Stimulated activated CD4-positive, alpha-beta T cell treated with anti-CD3 and anti-CD28 coated beads, Interleukin-2, amount 100 ng/mL, for 4 hours (primary cell): ENCODE measurements around the gene SDF2L1.

Source experiments
- DNase-seq: peaks from one replicate; pipeline ENCODE4 v3.0.0-alpha.2; 2020; ENCODE audit warnings: low read depth

Gene SDF2L1

DNA sequence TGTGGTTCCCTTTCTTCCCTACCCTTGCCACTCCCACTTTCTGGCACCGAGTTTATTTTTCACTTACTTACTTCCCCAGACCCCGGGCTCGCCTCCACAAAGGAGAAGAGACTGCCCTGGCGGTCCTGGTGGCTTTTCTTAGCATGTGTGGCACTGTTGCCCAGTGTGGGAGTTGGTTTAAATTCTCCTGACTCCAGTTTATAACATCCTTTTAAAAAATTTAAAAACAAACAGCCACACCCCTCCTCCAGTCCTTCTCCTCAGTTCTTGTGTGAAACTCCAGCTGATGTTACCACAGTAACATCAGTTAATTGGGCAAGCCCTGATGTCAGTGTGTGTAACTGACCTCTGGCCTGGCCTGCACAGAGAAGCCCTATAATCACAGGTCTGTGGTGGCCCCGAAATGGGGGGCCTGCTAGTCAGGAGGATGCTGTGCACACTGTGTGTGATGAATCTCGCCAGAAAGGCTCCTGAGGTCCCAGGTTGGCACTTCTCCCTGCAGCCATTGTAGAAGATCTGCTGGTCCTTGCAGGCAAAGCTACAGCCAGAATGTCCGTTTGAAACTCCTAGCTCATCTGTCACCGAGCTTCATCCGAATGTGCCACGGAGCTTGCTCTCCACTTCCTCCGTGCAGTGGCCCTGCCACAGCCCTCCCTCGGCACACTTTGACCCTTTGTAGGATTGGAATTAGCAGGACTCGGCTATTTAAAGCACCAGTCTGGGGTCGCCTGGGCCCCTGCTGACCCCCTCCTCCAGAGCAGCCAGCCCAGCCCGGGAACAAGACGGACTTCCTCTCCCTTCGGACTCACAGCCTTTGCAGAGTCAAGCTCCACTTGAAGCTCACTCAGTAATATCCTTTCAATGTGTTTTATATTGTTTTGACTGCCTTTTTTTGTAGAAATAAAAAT is 19.8 kb upstream of the SDF2L1 start:
- no peak for DNase-seq

- DNase-seq: no peak
Measured at GRCh38 chr22:21622919-21623647, 19.0 kb upstream of the SDF2L1 start.

GRCh38 chr22:21623648-21623970 is 18.5 kb upstream of the SDF2L1 start:
- no peak for DNase-seq

- no peak for DNase-seq
Measured at GRCh38 chr22:21624120-21624879, 17.8 kb upstream of the SDF2L1 start.

GRCh38 chr22:21624880-21625791 is 17.0 kb upstream of the SDF2L1 start:
- no peak for DNase-seq

GRCh38 chr22:21626073-21626734 is 15.9 kb upstream of the SDF2L1 start:
- DNase-seq: no peak

- no peak for DNase-seq
Measured at GRCh38 chr22:21626735-21627469, 15.2 kb upstream of the SDF2L1 start.

- DNase-seq: no peak
Measured at GRCh38 chr22:21628386-21629254, 13.5 kb upstream of the SDF2L1 start.

- DNase-seq: peak; percentile 93
Measured at GRCh38 chr22:21629255-21630149, 12.6 kb upstream of the SDF2L1 start, which contains the start of gene YDJC. YDJC (minus strand) TSS chr22:21630022; CDS start chr22:21630014, 8 bp downstream.

DNA sequence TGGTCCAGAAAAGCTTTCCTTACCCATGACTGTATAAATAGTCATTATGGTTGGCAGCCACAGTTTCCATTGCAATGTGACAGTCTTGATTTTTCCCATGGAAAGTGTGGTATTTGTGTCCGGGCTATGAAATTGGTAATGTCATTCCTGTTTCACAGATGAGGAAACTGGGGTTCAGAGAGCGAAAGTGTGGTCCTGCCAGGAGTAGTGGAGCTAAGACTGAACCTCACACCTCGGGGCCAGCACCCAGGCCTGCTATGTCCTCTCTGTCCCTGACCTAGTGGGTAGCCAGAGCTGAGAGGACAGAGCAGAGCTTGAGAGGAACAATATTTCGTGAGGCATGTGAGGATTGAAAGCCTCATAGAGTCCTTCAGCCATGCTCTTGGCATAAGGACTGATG is 11.1 kb upstream of the SDF2L1 start:
- DNase-seq: no peak

GRCh38 chr22:21632237-21632895 is 9.7 kb upstream of the SDF2L1 start, which contains the start of gene CCDC116:
CCDC116 (plus strand) TSS chr22:21632760; CDS start chr22:21633182, 422 bp downstream.
- DNase-seq: peak; percentile 37

DNA sequence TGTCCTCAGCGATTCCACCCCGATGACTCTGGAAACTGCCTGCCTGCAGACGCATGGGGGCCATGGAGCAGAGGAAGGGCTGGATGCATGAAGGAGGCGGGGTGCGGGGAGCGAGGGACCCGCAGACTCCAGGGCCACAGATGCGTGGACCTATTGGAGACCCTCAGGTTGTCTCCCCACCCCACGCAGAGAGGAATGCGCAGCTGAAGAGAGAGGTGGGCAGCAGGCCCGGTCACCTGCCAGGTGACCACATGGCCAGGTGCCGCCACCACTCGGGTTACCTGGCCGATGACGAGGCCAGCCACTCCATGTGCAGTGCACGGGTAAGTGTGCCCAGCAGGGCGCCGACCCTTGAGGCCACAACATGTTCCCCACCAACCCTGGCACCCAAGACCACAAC is 9.2 kb upstream of the SDF2L1 start:
- no peak for DNase-seq

DNA sequence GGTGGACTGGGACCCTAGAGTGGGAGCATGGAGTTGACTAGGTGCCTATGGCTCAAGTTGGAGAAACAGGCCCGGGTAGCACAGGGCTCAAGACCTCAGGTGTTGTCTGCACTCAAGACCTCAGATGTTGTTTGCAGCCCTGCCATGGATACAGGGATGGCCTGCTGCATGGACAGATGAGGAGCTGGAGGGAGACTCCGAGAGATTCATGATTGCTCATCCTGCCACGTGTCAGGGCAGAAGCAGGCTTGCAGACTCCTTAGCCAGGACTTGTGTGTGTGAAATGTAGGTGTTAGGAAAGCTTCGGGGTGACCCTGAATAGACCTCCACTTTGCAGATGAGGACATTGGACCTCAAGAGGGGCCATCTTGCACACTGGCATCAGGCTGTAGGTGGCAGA is 8.6 kb upstream of the SDF2L1 start:
- no peak for DNase-seq

DNA sequence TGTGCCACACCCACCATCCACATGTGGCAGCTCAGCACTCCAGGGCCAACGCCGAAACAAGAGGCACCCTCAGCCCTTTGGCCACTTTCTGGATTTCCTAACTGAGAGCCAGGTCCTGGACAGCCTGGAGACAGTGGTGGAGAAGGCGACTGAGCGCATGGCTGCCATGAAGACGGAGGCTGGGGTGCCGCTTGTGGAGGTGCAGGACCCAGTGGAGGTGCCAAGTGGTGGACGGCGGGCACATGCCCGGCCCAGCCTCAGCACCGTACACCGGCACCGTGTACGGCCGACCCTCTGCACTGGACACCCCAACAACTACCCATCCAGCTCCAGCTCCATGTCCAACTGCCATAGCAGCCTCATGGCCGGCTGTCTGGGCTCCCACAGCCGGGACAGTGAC is 8.0 kb upstream of the SDF2L1 start:
- DNase-seq: no peak

- no peak for DNase-seq
Measured at GRCh38 chr22:21634844-21635243, 7.3 kb upstream of the SDF2L1 start.

DNA sequence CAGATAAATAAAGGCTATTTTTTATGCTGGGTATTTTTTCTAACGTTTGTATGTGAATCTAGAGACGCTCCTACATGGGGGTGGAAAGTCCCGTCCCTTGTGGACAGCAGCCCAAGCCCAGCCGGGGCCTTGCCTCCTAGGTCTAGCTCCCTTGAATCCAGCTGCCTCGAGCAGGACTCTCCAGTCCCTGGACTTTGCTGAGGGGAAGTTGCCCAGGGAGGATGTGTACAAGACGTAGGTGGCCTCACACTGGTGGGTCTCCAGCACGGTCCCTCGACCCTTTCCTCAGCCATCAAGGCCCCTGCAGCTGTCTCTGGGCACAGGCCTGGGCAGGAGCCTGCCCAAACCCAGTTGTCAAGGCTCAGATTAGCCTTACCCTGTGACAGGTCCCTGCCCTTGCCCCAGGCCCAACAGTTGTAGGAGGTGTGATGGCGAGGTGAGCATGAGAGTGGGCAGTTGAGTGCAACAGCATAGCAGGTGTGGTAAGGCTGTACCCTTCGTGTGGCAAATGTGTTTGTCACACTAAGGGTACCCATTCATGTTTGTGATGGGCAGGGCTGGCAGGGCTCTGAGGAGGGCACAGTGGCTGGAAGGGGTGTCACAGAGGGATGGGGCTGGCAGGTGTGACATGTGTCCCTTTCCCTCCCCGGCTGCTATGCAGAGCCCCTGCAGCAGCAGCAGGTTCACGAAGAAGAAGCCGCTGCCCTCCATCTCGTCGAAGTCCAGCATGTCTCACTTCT is 6.2 kb upstream of the SDF2L1 start:
- DNase-seq: no peak
